ENCODE measurements around the gene PMCH. TPM values are rescaled to one million over a fixed set of nuclear protein-coding genes. Genes with fewer than 3 reads are reported as not detected.

The PMCH gene
- total and polyA plus RNA-seq, 2 donors (not counting 3 experiments of a cell fraction or from before 2014, with no cell fraction given): 0.19 to 1.1 TPM

DNA sequence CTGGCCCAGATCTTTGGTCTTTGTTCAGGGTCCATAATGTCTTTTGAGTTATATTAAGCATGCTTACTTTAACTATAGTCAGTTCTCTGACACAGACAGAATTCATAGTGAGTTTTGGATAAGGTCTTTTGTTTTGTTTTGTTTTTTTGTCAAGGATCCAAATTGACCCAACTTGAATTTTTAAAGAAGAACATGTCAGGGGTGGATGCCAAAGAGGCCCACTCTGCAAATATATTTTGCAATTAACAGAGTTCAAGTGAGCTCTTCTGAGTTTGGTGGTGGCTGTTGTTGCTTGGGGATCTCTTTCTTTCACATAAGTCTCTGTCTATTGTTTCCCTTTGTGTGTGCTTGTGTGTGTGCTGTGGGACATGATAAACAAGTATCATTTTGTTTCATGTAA is 34.4 kb upstream of the PMCH start:
- no peak for DNase-seq (ENCODE audit: low read depth, low spot score)
- ChIA-PET CTCF (no interaction called here), POLR2A (no interaction called here)
- Histone ChIP-seq H2AFZ (ENCODE audit: low read depth, low read length) (no peak overlapping the region), H3K4me1 (ENCODE audit: control insufficient read depth, extremely low read depth, insufficient read depth, low read length) (peaks cover 5% of the 10 kb centered on the region), H3K36me3 (ENCODE audit: control insufficient read depth in 2 of 2, extremely low read depth in 1 of 2, insufficient read depth in 2 of 2, low read length in 2 of 2) (no peaks in the 10 kb centered on the region), H3K27me3 (ENCODE audit: control insufficient read depth in 2 of 2, insufficient read depth in 2 of 2, low read length in 2 of 2) (peaks cover 0 to 3% of the 10 kb centered on the region in 2 experiments), H3K9me1 (replicated peaks; ENCODE audit: control insufficient read depth, extremely low read depth, insufficient read depth, low read length) (no peaks in the 10 kb centered on the region), H3K9me3 (replicated peaks; ENCODE audit: control insufficient read depth, insufficient read depth, low read length) (no peaks in the 10 kb centered on the region), H3K4me2 (ENCODE audit: insufficient read depth, low read length) (no peak overlapping the region), H3K79me2 (ENCODE audit: control insufficient read depth, insufficient read depth, low read length) (no peaks in the 10 kb centered on the region), H3K4me3 (replicated peaks in 1 of 3; ENCODE audit: insufficient read depth in 1 of 3, low read depth in 1 of 3, low read length in 3 of 3) (no peak overlapping the region), H4K20me1 (replicated peaks; ENCODE audit: control insufficient read depth, extremely low read depth, insufficient read depth, low read length) (no peaks in the 10 kb centered on the region), H3K9ac (replicated peaks; ENCODE audit: extremely low read depth, insufficient read depth, low read length) (no peak overlapping the region), H3K27ac (ENCODE audit: insufficient read depth, low read depth, low read length) (no peak overlapping the region)
- dilution Hi-C loops (cut with MboI; ENCODE audit: extremely low pct_ligation_motif_present, low sequenced_read_pairs): no loop called here
- no TSS peak for BruUV-seq (replicated peaks)
- intact Hi-C loops (cut with micrococcal nuclease): no loop called here
- TF ChIP-seq, protein P1, sequence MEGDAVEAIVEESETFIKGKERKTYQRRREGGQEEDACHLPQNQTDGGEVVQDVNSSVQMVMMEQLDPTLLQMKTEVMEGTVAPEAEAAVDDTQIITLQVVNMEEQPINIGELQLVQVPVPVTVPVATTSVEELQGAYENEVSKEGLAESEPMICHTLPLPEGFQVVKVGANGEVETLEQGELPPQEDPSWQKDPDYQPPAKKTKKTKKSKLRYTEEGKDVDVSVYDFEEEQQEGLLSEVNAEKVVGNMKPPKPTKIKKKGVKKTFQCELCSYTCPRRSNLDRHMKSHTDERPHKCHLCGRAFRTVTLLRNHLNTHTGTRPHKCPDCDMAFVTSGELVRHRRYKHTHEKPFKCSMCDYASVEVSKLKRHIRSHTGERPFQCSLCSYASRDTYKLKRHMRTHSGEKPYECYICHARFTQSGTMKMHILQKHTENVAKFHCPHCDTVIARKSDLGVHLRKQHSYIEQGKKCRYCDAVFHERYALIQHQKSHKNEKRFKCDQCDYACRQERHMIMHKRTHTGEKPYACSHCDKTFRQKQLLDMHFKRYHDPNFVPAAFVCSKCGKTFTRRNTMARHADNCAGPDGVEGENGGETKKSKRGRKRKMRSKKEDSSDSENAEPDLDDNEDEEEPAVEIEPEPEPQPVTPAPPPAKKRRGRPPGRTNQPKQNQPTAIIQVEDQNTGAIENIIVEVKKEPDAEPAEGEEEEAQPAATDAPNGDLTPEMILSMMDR (IDR thresholded peaks at IDR 0.05; ENCODE audit: extremely low read depth in 1 of 2, insufficient read depth in 1 of 2, low read depth in 1 of 2, low read length in 2 of 2): no peak
- TF ChIP-seq POLR2AphosphoS5 (IDR thresholded peaks at IDR 0.05; ENCODE audit: insufficient read depth, low read depth, low read length) (no peak), MYC (IDR thresholded peaks at IDR 0.05; ENCODE audit: low read depth, low read length) (no peak), MAX (IDR thresholded peaks at IDR 0.05; ENCODE audit: insufficient read depth, insufficient read length) (no peak), FOS (IDR thresholded peaks at IDR 0.05; ENCODE audit: borderline replicate concordance, insufficient read depth, low read length) (no peak), EZH2 (IDR thresholded peaks at IDR 0.05; ENCODE audit: borderline replicate concordance, low read depth, low read length, severe bottlenecking) (no peak), GATA2 (IDR thresholded peaks at IDR 0.05; ENCODE audit: insufficient read depth, insufficient read length, low read depth, low read length) (no peak), POLR2A (IDR thresholded peaks at IDR 0.05; ENCODE audit: low read depth, low read length) (no peak), JUN (IDR thresholded peaks at IDR 0.05; ENCODE audit: borderline replicate concordance, insufficient read depth, insufficient read length, low read depth) (no peak)
- no peak for FAIRE-seq
